Neural cell (in vitro differentiated cells): Measurements from ENCODE around the gene MYO9A. TPM values are rescaled to one million over a fixed set of nuclear protein-coding genes. Genes with fewer than 3 reads are reported as not detected.

Experiments used
- H2AFZ ChIP-seq: fragments of 200-600, 300-800 bp; sonication (generic), shearing (Covaris generic); 2 replicates; pipeline ENCODE4 v1.6.0; 2014; ENCODE audit warnings: low read depth, mild to moderate bottlenecking, antibody characterized with exemption, low read length, moderate library complexity
- H3F3A ChIP-seq: fragments of 200-600 bp; shearing (Covaris generic); 2 replicates; pipeline ENCODE4 v1.6.1; 2016; ENCODE audit warnings: mild to moderate bottlenecking, moderate library complexity, mixed read lengths, antibody characterized with exemption, low read length; ENCODE audit not compliant: insufficient read depth, poor library complexity, severe bottlenecking
- H3K27ac ChIP-seq: fragments of 200-600, 300-800 bp; sonication (generic), shearing (Covaris generic); 2 replicates; pipeline ENCODE4 v1.5.1; 2014; ENCODE audit warnings: mild to moderate bottlenecking, low read length, moderate library complexity
- H3K27me3 ChIP-seq: fragments of 300-800, 200-600 bp; sonication (generic), shearing (Covaris generic); 2 replicates; pipeline ENCODE4 v1.6.0; 2014; ENCODE audit warnings: mild to moderate bottlenecking, low read depth, low read length, moderate library complexity; ENCODE audit not compliant: insufficient read depth
- H3K36me3 ChIP-seq: fragments of 300-800, 200-600 bp; sonication (generic), shearing (Covaris generic); 2 replicates; pipeline ENCODE4 v1.5.1; 2014; ENCODE audit warnings: mild to moderate bottlenecking, antibody characterized with exemption, low read length, moderate library complexity; ENCODE audit not compliant: insufficient read depth
- H3K4me2 ChIP-seq: fragments of 300-800, 200-600 bp; sonication (generic), shearing (Covaris generic); 2 replicates; pipeline ENCODE4 v1.6.0; 2014; ENCODE audit warnings: mild to moderate bottlenecking, low read length
- H3K4me3 ChIP-seq: fragments of 300-800, 200-600 bp; sonication (generic), shearing (Covaris generic); 2 replicates; pipeline ENCODE4 v1.5.1; 2014; ENCODE audit warnings: mild to moderate bottlenecking, low read length, moderate library complexity
- H3K79me2 ChIP-seq: fragments of 200-600 bp; shearing (Covaris generic); replicated peaks from 2 replicates; pipeline ENCODE4 v1.6.0; 2014; ENCODE audit warnings: mild to moderate bottlenecking, low read length, moderate library complexity; ENCODE audit not compliant: insufficient read depth
- H3K9ac ChIP-seq: fragments of 300-800, 200-600 bp; sonication (generic), shearing (Covaris generic); 2 replicates; pipeline ENCODE4 v1.6.1; 2016; ENCODE audit warnings: mild to moderate bottlenecking, low read length, mixed read lengths
- H3K9me2 ChIP-seq: fragments of 200-600 bp; shearing (Covaris generic); 2 replicates; pipeline ENCODE4 v1.6.1; 2016; ENCODE audit warnings: mild to moderate bottlenecking, low read length, mixed read lengths; ENCODE audit not compliant: insufficient read depth
- H3K9me3 ChIP-seq: fragments of 200-600, 300-800 bp; sonication (generic), shearing (Covaris generic); 2 replicates; pipeline ENCODE4 v1.6.1; 2016; ENCODE audit warnings: mild to moderate bottlenecking, mixed run types, low read length, moderate library complexity, mixed read lengths
- H4K20me1 ChIP-seq: fragments of 200-600 bp; shearing (Covaris generic); 2 replicates; pipeline ENCODE4 v1.6.1; 2016; ENCODE audit warnings: mild to moderate bottlenecking, mixed run types; ENCODE audit not compliant: insufficient read depth
- EP300 ChIP-seq: fragments of 450-650 bp; conservative IDR thresholded peaks from 2 replicates; pipeline ENCODE4 v1.6.1; 2014; ENCODE audit warnings: antibody characterized with exemption, mild to moderate bottlenecking, moderate library complexity; ENCODE audit not compliant: poor library complexity, severe bottlenecking
- EZH2 ChIP-seq: fragments of 200-600, 300-800 bp; shearing (Covaris generic), sonication (generic); IDR thresholded peaks from 2 replicates; pipeline ENCODE4 v1.6.1; 2014; ENCODE audit warnings: antibody characterized with exemption, low read length, borderline replicate concordance, mild to moderate bottlenecking; ENCODE audit not compliant: insufficient read depth, poor library complexity, severe bottlenecking
- MXI1 ChIP-seq: fragments of 450-650 bp; conservative IDR thresholded peaks from 2 replicates; pipeline ENCODE4 v1.6.1; 2014; ENCODE audit warnings: antibody characterized with exemption, mild to moderate bottlenecking; ENCODE audit not compliant: poor library complexity, severe bottlenecking
- POLR2AphosphoS5 ChIP-seq: IDR thresholded peaks from 2 replicates; pipeline ENCODE4 v1.6.1; 2012
- RAD21 ChIP-seq: fragments of 450-650 bp; conservative IDR thresholded peaks from 2 replicates; pipeline ENCODE4 v1.6.1; 2014; ENCODE audit warnings: antibody characterized with exemption, mild to moderate bottlenecking, moderate library complexity
- TAF1 ChIP-seq: IDR thresholded peaks from 2 replicates; pipeline ENCODE4 v1.6.1; 2012; ENCODE audit warnings: low read depth
- polyA plus RNA-seq: library from polyadenylated mRNA; depleted of rRNA; stranded (reverse); fragments of >200 nt; gene quantifications from 2 replicates; pipeline ENCODE4 v1.2.3, GENCODE V29; 2014
- TF ChIP-seq, protein P1 (sequence below): fragments of 450-650 bp; IDR thresholded peaks from 2 replicates; pipeline ENCODE4 v1.5.1; 2014; ENCODE audit warnings: antibody characterized with exemption, mild to moderate bottlenecking, moderate library complexity; ENCODE audit not compliant: poor library complexity, severe bottlenecking
- TF ChIP-seq, protein P2 (sequence below): IDR thresholded peaks from 2 replicates; pipeline ENCODE4 v1.6.1; 2012; ENCODE audit warnings: borderline replicate concordance

MYO9A gene
- polyA plus RNA-seq, 1 donor from 2014 or later: 22.7 TPM

DNA sequence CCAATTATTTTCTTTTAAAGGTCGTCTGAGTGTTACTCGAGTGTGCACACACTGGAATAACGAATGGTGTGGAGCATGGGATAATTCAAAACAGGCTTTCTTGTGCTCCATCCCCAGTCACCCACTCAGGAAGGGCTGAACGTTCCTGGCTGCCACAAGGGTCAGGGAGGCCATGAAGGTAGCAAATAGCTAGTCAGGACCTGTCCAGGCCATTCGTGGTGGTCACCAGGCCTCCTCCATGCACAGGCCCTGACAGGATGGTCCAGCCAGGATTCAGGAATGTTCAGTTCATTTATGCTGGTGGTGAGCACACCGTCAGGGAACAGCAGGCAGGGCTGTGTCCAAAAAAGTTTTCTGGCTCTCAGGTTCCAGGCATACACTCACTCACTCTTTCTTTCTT, 319.3 kb downstream of the MYO9A start:
- Histone ChIP-seq H3K79me2 (no peaks in the 10 kb centered on the region), H3F3A (no peaks in the 10 kb centered on the region), H3K27ac (no peak overlapping the region), H3K27me3 (no peaks in the 10 kb centered on the region), H4K20me1 (no peaks in the 10 kb centered on the region), H3K9me3 (no peaks in the 10 kb centered on the region), H3K36me3 (no peaks in the 10 kb centered on the region), H2AFZ (no peak overlapping the region), H3K9me2 (no peaks in the 10 kb centered on the region), H3K4me3 (no peak overlapping the region), H3K9ac (no peak overlapping the region), H3K4me2 (no peak overlapping the region)
- TF ChIP-seq EZH2 (no peak), RAD21 (no peak), EP300 (no peak), TAF1 (no peak), POLR2AphosphoS5 (no peak)
- TF ChIP-seq, protein P1, sequence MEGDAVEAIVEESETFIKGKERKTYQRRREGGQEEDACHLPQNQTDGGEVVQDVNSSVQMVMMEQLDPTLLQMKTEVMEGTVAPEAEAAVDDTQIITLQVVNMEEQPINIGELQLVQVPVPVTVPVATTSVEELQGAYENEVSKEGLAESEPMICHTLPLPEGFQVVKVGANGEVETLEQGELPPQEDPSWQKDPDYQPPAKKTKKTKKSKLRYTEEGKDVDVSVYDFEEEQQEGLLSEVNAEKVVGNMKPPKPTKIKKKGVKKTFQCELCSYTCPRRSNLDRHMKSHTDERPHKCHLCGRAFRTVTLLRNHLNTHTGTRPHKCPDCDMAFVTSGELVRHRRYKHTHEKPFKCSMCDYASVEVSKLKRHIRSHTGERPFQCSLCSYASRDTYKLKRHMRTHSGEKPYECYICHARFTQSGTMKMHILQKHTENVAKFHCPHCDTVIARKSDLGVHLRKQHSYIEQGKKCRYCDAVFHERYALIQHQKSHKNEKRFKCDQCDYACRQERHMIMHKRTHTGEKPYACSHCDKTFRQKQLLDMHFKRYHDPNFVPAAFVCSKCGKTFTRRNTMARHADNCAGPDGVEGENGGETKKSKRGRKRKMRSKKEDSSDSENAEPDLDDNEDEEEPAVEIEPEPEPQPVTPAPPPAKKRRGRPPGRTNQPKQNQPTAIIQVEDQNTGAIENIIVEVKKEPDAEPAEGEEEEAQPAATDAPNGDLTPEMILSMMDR: no peak
- TF ChIP-seq, protein P2, sequence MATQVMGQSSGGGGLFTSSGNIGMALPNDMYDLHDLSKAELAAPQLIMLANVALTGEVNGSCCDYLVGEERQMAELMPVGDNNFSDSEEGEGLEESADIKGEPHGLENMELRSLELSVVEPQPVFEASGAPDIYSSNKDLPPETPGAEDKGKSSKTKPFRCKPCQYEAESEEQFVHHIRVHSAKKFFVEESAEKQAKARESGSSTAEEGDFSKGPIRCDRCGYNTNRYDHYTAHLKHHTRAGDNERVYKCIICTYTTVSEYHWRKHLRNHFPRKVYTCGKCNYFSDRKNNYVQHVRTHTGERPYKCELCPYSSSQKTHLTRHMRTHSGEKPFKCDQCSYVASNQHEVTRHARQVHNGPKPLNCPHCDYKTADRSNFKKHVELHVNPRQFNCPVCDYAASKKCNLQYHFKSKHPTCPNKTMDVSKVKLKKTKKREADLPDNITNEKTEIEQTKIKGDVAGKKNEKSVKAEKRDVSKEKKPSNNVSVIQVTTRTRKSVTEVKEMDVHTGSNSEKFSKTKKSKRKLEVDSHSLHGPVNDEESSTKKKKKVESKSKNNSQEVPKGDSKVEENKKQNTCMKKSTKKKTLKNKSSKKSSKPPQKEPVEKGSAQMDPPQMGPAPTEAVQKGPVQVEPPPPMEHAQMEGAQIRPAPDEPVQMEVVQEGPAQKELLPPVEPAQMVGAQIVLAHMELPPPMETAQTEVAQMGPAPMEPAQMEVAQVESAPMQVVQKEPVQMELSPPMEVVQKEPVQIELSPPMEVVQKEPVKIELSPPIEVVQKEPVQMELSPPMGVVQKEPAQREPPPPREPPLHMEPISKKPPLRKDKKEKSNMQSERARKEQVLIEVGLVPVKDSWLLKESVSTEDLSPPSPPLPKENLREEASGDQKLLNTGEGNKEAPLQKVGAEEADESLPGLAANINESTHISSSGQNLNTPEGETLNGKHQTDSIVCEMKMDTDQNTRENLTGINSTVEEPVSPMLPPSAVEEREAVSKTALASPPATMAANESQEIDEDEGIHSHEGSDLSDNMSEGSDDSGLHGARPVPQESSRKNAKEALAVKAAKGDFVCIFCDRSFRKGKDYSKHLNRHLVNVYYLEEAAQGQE: no peak

DNA sequence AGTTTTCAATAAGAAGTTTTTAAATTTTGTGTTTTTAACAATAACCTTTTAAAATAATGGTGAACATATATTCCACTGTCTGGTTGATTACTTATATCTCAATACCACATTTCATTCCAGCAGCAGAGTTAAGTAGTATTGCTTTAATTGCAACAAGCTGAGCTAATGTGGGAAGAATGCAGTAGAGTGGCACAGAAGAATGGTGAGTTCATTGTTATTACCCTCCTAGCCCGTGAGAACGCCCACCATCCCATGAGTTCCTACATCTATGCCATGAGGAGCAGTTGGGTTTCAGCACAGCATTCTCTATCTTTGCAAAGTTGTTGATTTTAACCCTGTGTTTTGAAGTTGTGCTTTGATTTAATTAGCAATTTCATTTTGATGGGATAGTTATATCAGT, 325.4 kb downstream of the MYO9A start:
- H4K20me1 ChIP-seq: no peaks in the 10 kb centered on the region
- no peak overlapping the region for H3K9ac ChIP-seq
- H3F3A ChIP-seq: no peaks in the 10 kb centered on the region
- no peak overlapping the region for H2AFZ ChIP-seq
- H3K9me2 ChIP-seq: no peaks in the 10 kb centered on the region
- no peak overlapping the region for H3K4me2 ChIP-seq
- TF ChIP-seq TAF1 (no peak), RAD21 (no peak), EP300 (no peak), POLR2AphosphoS5 (no peak), MXI1 (no peak)
- TF ChIP-seq, protein P2: no peak
- no peak overlapping the region for H3K27ac ChIP-seq
- H3K4me3 ChIP-seq: no peak overlapping the region
- H3K27me3 ChIP-seq: no peaks in the 10 kb centered on the region
- H3K36me3 ChIP-seq: no peaks in the 10 kb centered on the region
- no peaks in the 10 kb centered on the region for H3K9me3 ChIP-seq
- no peaks in the 10 kb centered on the region for H3K79me2 ChIP-seq
